Osteocyte (in vitro differentiated cells): Measurements from ENCODE around the gene TXNDC15. TPM values are rescaled to one million over a fixed set of nuclear protein-coding genes. Genes with fewer than 3 reads are reported as not detected.
A peak's percentile ranks its signal among the peaks of the same experiment; 100 is the strongest.
"Not testable (repeated sequence)": the region's sequence is repeated elsewhere in the genome, so short reads cannot be mapped to it uniquely, and the experiment has no call there.

Experiments used
- DNase-seq: peaks from one replicate; pipeline ENCODE4 v3.0.0; 2021; ENCODE audit warnings: mixed read lengths; ENCODE audit not compliant: unreplicated experiment; ENCODE audit errors: extremely low spot score
- H3K27ac Mint-ChIP-seq: one replicate; pipeline ENCODE4 v1.8.0; 2021; ENCODE audit warnings: mild to moderate bottlenecking, mixed read lengths; ENCODE audit not compliant: unreplicated experiment
- H3K27me3 Mint-ChIP-seq: one replicate; pipeline ENCODE4 v1.8.0; 2021; ENCODE audit warnings: mixed read lengths; ENCODE audit not compliant: unreplicated experiment
- H3K36me3 Mint-ChIP-seq: one replicate; pipeline ENCODE4 v1.8.0; 2021; ENCODE audit warnings: mixed read lengths; ENCODE audit not compliant: unreplicated experiment
- H3K4me1 Mint-ChIP-seq: one replicate; pipeline ENCODE4 v1.8.0; 2021; ENCODE audit warnings: mixed read lengths; ENCODE audit not compliant: unreplicated experiment
- H3K4me3 Mint-ChIP-seq: one replicate; pipeline ENCODE4 v1.8.0; 2021; ENCODE audit warnings: mild to moderate bottlenecking, moderate library complexity, mixed read lengths; ENCODE audit not compliant: unreplicated experiment
- H3K9me3 Mint-ChIP-seq: one replicate; pipeline ENCODE4 v1.8.0; 2021; ENCODE audit warnings: mixed read lengths; ENCODE audit not compliant: unreplicated experiment
- CTCF ChIP-seq: fragments of 200-600 bp; sonication (generic); IDR thresholded peaks from 2 replicates; pipeline ENCODE4 v1.5.0; 2021; ENCODE audit warnings: antibody characterized with exemption, mild to moderate bottlenecking, moderate library complexity
- total RNA-seq: library from RNA; stranded (reverse); gene quantifications from 2 replicates; pipeline ENCODE4 v1.2.1, GENCODE V29; 2021

Gene TXNDC15
- total RNA-seq, 1 donor from 2014 or later: 68.2 TPM

- H3K27ac Mint-ChIP-seq: no peak overlapping the region
- DNase-seq: no peak
Measured at GRCh38 chr5:134837530-134838181, 36.5 kb upstream of the TXNDC15 start.

GRCh38 chr5:134838361-134838760 lies 35.8 kb upstream of the TXNDC15 start:
- not testable (repeated sequence) for H3K27me3 Mint-ChIP-seq, H3K4me3 Mint-ChIP-seq, H3K27ac Mint-ChIP-seq, H3K36me3 Mint-ChIP-seq, DNase-seq, H3K9me3 Mint-ChIP-seq
- H3K4me1 Mint-ChIP-seq: peaks cover 14% of the 10 kb centered on the region

More at GRCh38 chr5:134837530-134838181, 36.5 kb upstream of the TXNDC15 start:
- H3K36me3 Mint-ChIP-seq: peaks cover 4% of the 10 kb centered on the region
- no peak overlapping the region for H3K4me3 Mint-ChIP-seq
- H3K9me3 Mint-ChIP-seq: no peaks in the 10 kb centered on the region
- TF ChIP-seq CTCF: no peak
- peaks cover 20% of the 10 kb centered on the region for H3K4me1 Mint-ChIP-seq
- H3K27me3 Mint-ChIP-seq: no peaks in the 10 kb centered on the region

GRCh38 chr5:134840811-134841210 lies 33.4 kb upstream of the TXNDC15 start:
- no peak for TF ChIP-seq CTCF
- Mint-ChIP-seq H3K27ac (no peak overlapping the region), H3K27me3 (no peaks in the 10 kb centered on the region), H3K36me3 (peaks cover 5% of the 10 kb centered on the region), H3K9me3 (no peaks in the 10 kb centered on the region), H3K4me1 (peaks cover 11% of the 10 kb centered on the region), H3K4me3 (no peak overlapping the region)
- DNase-seq: no peak

GRCh38 chr5:134844252-134844651 lies 29.9 kb upstream of the TXNDC15 start:
- Mint-ChIP-seq H3K27me3 (no peaks in the 10 kb centered on the region), H3K27ac (peak overlapping the region; percentile 95), H3K36me3 (peaks cover 9% of the 10 kb centered on the region), H3K4me3 (no peak overlapping the region), H3K4me1 (peaks cover 27% of the 10 kb centered on the region), H3K9me3 (no peaks in the 10 kb centered on the region)
- no peak for DNase-seq
- TF ChIP-seq CTCF: no peak

- DNase-seq: no peak
- Mint-ChIP-seq H3K36me3 (peaks cover 9% of the 10 kb centered on the region), H3K27me3 (no peaks in the 10 kb centered on the region), H3K4me3 (peak overlapping the region; percentile 88), H3K4me1 (peaks cover 36% of the 10 kb centered on the region), H3K9me3 (no peaks in the 10 kb centered on the region), H3K27ac (peak overlapping the region; percentile 95)
- TF ChIP-seq CTCF: no peak
Measured at GRCh38 chr5:134845335-134845851, 28.8 kb upstream of the TXNDC15 start.
